BLaER1 treated with 17β-estradiol and CSF1 and Interleukin-3, amounts not matched to agents 10 nM and 100 nM (cell line): ENCODE data around the gene MST1.

Experiments
- H3K27ac ChIP-seq, 11 experiments: shearing (Covaris generic); formaldehyde crosslinking; 2 replicates each; pipeline ENCODE4 v1.8.1; 2022
- H3K27me3 ChIP-seq, 11 experiments: shearing (Covaris generic); formaldehyde crosslinking; 2 replicates each; pipeline ENCODE4 v1.8.1; 2022
- H3K36me3 ChIP-seq, 11 experiments: shearing (Covaris generic); formaldehyde crosslinking; 2 replicates each; pipeline ENCODE4 v1.8.1; 2022
- H3K4me1 ChIP-seq, 10 experiments: shearing (Covaris generic); formaldehyde crosslinking; 2 replicates each; pipeline ENCODE4 v1.8.1; 2022
- H3K4me2 ChIP-seq, 11 experiments: shearing (Covaris generic); formaldehyde crosslinking; 2 replicates each; pipeline ENCODE4 v1.8.1; 2022
- H3K4me3 ChIP-seq, 10 experiments: shearing (Covaris generic); formaldehyde crosslinking; 2 replicates each; pipeline ENCODE4 v1.8.1; 2022
- H3K9ac ChIP-seq, 11 experiments: shearing (Covaris generic); formaldehyde crosslinking; 2 replicates each; pipeline ENCODE4 v1.8.1; 2022
- H3K9me3 ChIP-seq, 11 experiments: shearing (Covaris generic); formaldehyde crosslinking; replicated peaks in 1 of 11; 2 replicates each; pipeline ENCODE4 v1.8.1; 2022
- H4K20me1 ChIP-seq, 11 experiments: shearing (Covaris generic); formaldehyde crosslinking; 2 replicates each; pipeline ENCODE4 v1.8.1; 2022
- Cebpa-rat ChIP-seq, 11 experiments: shearing (Covaris generic); IDR thresholded peaks; 2 replicates each; pipeline ENCODE4 v1.8.1; 2022

The MST1 gene

GRCh38 chr3:49727154-49727923 lies 38.1 kb upstream of the MST1 start:
- Histone ChIP-seq H3K4me3 (no peak overlapping the region), H3K36me3 (peaks cover 68 to 80% (median 74%) of the 10 kb centered on the region in 11 experiments)

GRCh38 chr3:49725906-49726681 lies 36.8 kb upstream of the MST1 start:
- H3K27ac ChIP-seq = peak overlapping the region in 1 of 11 experiments; percentile 5; a peak in 2 of 22 replicates
- H3K9me3 ChIP-seq = no peaks in the 10 kb centered on the region
- no peaks in the 10 kb centered on the region for H3K27me3 ChIP-seq
- H3K4me2 ChIP-seq = no peak overlapping the region
- peaks cover 0 to 60% (median 26%) of the 10 kb centered on the region in 11 experiments; a peak in 20 of 22 replicates for H4K20me1 ChIP-seq
- no peak overlapping the region for H3K4me3 ChIP-seq
- peak overlapping the region in 5 of 11 experiments; percentile 7 to 28 (median 15); a peak in 2 of 22 replicates for H3K9ac ChIP-seq
- peaks cover 19 to 40% (median 26%) of the 10 kb centered on the region in 10 experiments for H3K4me1 ChIP-seq
- TF ChIP-seq Cebpa-rat (IDR thresholded peaks at IDR 0.05) = no peak
- H3K36me3 ChIP-seq = peaks cover 66 to 80% (median 74%) of the 10 kb centered on the region in 11 experiments

More at GRCh38 chr3:49727154-49727923, 38.1 kb upstream of the MST1 start:
- no peaks in the 10 kb centered on the region for H3K9me3 ChIP-seq
- H3K27ac ChIP-seq = peak overlapping the region in 2 of 11 experiments; percentile 5 to 9; a peak in 1 of 22 replicates
- H3K4me1 ChIP-seq = peaks cover 18 to 36% (median 22%) of the 10 kb centered on the region in 10 experiments
- peaks cover 0 to 47% (median 14%) of the 10 kb centered on the region in 11 experiments; a peak in 19 of 22 replicates for H4K20me1 ChIP-seq
- no peaks in the 10 kb centered on the region for H3K27me3 ChIP-seq
- H3K9ac ChIP-seq = peak overlapping the region in 3 of 11 experiments; percentile 1 to 29 (median 15); a peak in 2 of 22 replicates
- no peak overlapping the region for H3K4me2 ChIP-seq
- TF ChIP-seq Cebpa-rat (IDR thresholded peaks at IDR 0.05) = no peak

DNA sequence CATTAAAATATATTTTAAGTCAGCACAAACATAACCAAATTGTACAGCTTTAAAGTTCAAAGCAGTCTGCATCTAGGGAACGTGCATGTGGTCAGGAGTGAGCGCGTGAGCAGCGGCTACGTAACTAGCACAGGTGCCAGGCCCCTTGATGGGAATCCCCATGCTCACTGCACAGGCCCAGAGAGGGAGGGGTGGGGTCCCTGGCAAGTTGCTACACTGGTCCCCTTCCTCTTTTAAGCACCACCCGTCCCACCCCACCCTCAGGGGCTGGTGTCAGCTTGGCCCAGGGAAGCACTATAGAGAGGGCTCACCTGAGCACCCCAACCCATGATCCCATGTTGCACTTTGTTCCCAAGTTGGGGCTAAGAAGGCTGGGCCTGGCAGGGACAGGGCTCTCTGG lies 35.3 kb upstream of the MST1 start:
- no peak for TF ChIP-seq Cebpa-rat (IDR thresholded peaks at IDR 0.05)
- Histone ChIP-seq H3K27ac (peak overlapping the region; percentile 65 to 94 (median 84)), H3K9me3 (no peaks in the 10 kb centered on the region), H3K4me1 (peaks cover 24 to 49% (median 34%) of the 10 kb centered on the region in 10 experiments), H3K4me3 (peak overlapping the region; percentile 83 to 100 (median 95)), H3K4me2 (peak overlapping the region; percentile 87 to 99 (median 93)), H3K9ac (peak overlapping the region; percentile 89 to 98 (median 94)), H3K27me3 (no peaks in the 10 kb centered on the region), H4K20me1 (peaks cover 0 to 68% (median 35%) of the 10 kb centered on the region in 11 experiments; a peak in 20 of 22 replicates), H3K36me3 (peaks cover 56 to 73% (median 68%) of the 10 kb centered on the region in 11 experiments)

- Histone ChIP-seq H3K36me3 (peaks cover 51 to 68% (median 61%) of the 10 kb centered on the region in 11 experiments), H3K4me3 (peak within 1 kb of the TSS; percentile 83 to 100 (median 95)), H4K20me1 (peaks cover 0 to 73% (median 36%) of the 10 kb centered on the region in 11 experiments; a peak in 20 of 22 replicates), H3K27me3 (no peaks in the 10 kb centered on the region; a peak in 1 of 22 replicates), H3K9ac (peak within 1 kb of the TSS; percentile 89 to 98 (median 94)), H3K4me1 (peaks cover 28 to 53% (median 38%) of the 10 kb centered on the region in 10 experiments), H3K27ac (peak within 1 kb of the TSS; percentile 74 to 94 (median 88)), H3K4me2 (peak within 1 kb of the TSS; percentile 93 to 99 (median 99)), H3K9me3 (no peaks in the 10 kb centered on the region)
- TF ChIP-seq Cebpa-rat (IDR thresholded peaks at IDR 0.05) = no peak
These were observed 34.6 kb upstream of the MST1 start, which contains the start of gene GMPPB for GRCh38 chr3:49723628-49724551. GMPPB (minus strand) TSS chr3:49723951; CDS start chr3:49723726, 225 bp downstream.

DNA sequence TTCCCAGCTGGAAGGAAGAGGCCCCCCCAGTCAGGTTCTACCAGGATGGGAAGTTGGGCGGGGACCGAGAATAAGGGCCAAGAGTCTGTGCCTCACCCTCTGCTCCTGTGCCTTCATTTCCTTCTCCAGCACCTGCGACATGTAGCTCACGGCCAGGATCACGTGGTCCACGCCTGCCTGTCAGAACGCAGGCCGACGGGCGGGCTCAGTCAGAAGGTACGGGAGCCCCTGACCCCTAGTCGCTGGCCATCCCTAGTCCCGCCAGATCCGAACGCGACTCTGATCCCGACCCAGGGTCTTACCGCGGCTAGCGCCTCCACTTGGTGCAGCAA lies 34.0 kb upstream of the MST1 start:
- peak overlapping the region; percentile 79 to 99 (median 98) for H3K4me2 ChIP-seq
- peaks cover 45 to 62% (median 57%) of the 10 kb centered on the region in 11 experiments for H3K36me3 ChIP-seq

GRCh38 chr3:49722896-49723295 lies 33.6 kb upstream of the MST1 start:
- no peaks in the 10 kb centered on the region for H3K9me3 ChIP-seq
- peaks cover 38 to 61% (median 48%) of the 10 kb centered on the region in 10 experiments for H3K4me1 ChIP-seq
- peaks cover 42 to 62% (median 54%) of the 10 kb centered on the region in 11 experiments for H3K36me3 ChIP-seq

More for the DNA sequence above, 34.0 kb upstream of the MST1 start:
- H3K4me1 ChIP-seq = peaks cover 34 to 59% (median 44%) of the 10 kb centered on the region in 10 experiments
- peak overlapping the region; percentile 89 to 98 (median 94) for H3K9ac ChIP-seq
- H3K27me3 ChIP-seq = peaks cover 0 to 4% (median 0%) of the 10 kb centered on the region in 11 experiments; a peak in 3 of 22 replicates
- H3K9me3 ChIP-seq = no peaks in the 10 kb centered on the region
- peaks cover 0 to 79% (median 41%) of the 10 kb centered on the region in 11 experiments; a peak in 20 of 22 replicates for H4K20me1 ChIP-seq
- H3K4me3 ChIP-seq = peak overlapping the region; percentile 83 to 100 (median 95)
- H3K27ac ChIP-seq = peak overlapping the region; percentile 74 to 94 (median 88)
- no peak for TF ChIP-seq Cebpa-rat (IDR thresholded peaks at IDR 0.05)

DNA sequence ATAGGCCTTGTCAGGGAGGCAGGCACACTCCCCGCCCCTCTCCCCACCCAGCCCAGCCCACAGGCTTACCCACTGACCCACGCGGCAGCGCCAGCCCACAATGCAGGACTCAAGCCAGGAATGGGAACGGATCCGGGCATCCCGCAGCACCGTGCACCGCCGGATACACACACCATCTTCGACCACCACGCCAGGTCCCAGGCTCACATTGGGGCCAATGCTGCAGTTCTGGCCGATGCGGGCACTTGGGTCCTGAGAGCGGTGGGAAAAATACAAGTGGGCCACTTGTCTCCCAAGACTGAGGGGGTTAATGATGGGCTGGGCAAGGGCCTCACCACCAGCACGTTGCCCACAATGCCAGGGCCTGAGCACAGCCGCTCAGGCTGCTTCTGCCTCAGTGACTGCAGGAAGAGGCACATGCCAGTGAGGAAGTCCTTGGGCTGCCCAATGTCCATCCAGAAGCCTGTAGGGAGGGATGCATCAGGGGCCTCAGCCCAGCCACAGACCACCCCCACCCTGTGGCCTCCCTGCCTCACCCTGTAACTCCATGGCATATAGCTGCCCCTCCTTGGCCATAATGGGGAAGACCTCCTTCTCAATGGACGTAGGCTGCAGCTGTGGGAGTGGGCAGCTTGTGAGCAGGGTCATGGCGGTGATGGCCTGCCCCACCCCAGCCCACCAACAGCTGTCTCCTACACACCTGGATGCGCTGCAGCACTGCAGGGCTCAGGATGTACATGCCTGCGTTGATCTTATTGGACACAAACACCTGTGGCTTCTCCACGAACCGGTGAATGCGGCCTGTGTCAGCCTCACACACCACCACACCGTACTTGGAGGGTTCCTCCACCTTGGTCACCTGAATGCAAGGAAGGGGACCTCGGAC lies 32.9 kb upstream of the MST1 start:
- Histone ChIP-seq H3K36me3 (peaks cover 34 to 54% (median 46%) of the 10 kb centered on the region in 11 experiments), H3K4me1 (peaks cover 45 to 61% (median 53%) of the 10 kb centered on the region in 10 experiments), H3K9me3 (no peaks in the 10 kb centered on the region), H3K4me3 (peak overlapping the region; percentile 83 to 100 (median 95); a peak in 15 of 20 replicates), H3K4me2 (peak overlapping the region; percentile 79 to 99 (median 98)), H4K20me1 (peaks cover 0 to 79% (median 49%) of the 10 kb centered on the region in 11 experiments; a peak in 20 of 22 replicates), H3K9ac (peak overlapping the region; percentile 89 to 98 (median 94); a peak in 20 of 22 replicates), H3K27me3 (peaks cover 0 to 4% (median 0%) of the 10 kb centered on the region in 11 experiments; a peak in 3 of 22 replicates), H3K27ac (peak overlapping the region in 1 of 11 experiments; percentile 94; a peak in 1 of 22 replicates)
- TF ChIP-seq Cebpa-rat (IDR thresholded peaks at IDR 0.05) = no peak

More at GRCh38 chr3:49722896-49723295, 33.6 kb upstream of the MST1 start:
- Histone ChIP-seq H3K4me2 (peak overlapping the region; percentile 79 to 99 (median 98)), H3K27ac (peak overlapping the region; percentile 74 to 94 (median 88)), H3K4me3 (peak overlapping the region; percentile 83 to 100 (median 95)), H4K20me1 (peaks cover 0 to 80% (median 45%) of the 10 kb centered on the region in 11 experiments; a peak in 20 of 22 replicates), H3K9ac (peak overlapping the region; percentile 89 to 98 (median 94)), H3K27me3 (peaks cover 0 to 4% (median 0%) of the 10 kb centered on the region in 11 experiments; a peak in 3 of 22 replicates)
- TF ChIP-seq Cebpa-rat (IDR thresholded peaks at IDR 0.05) = no peak
